ENCODE results near the gene GRID2.

GRCh38 chr4:92634882-92635281, 331.1 kb downstream of the GRID2 start:
- TF ChIP-seq POLR2AphosphoS5 (IDR thresholded peaks at IDR 0.05) (no peak), CTCF (IDR thresholded peaks at IDR 0.05) (no peak), POLR2A (IDR thresholded peaks at IDR 0.05) (no peak), EP300 (IDR thresholded peaks at IDR 0.05; ENCODE audit: low read depth) (no peak)

Data from transverse colon (tissue), 4 donors.